GM12891 (cell line): ENCODE results near the gene TELO2.

Source experiments
- PAX5 ChIP-seq: IDR thresholded peaks from 2 replicates; pipeline ENCODE4 v1.6.1; 2011; ENCODE audit warnings: low read length, moderate library complexity, mild to moderate bottlenecking; ENCODE audit not compliant: insufficient read depth, severe bottlenecking
- POLR2A ChIP-seq: IDR thresholded peaks from 2 replicates; pipeline ENCODE4 v1.6.1; 2011; ENCODE audit warnings: low read depth, low read length, control low read depth
- POLR2AphosphoS5 ChIP-seq: IDR thresholded peaks from 2 replicates; pipeline ENCODE4 v1.6.1; 2011; ENCODE audit warnings: low read depth, low read length, control low read depth
- POU2F2 ChIP-seq: IDR thresholded peaks from 2 replicates; pipeline ENCODE4 v1.6.1; 2011; ENCODE audit warnings: low read depth, mild to moderate bottlenecking, control low read depth, low read length, moderate library complexity
- SPI1 ChIP-seq: IDR thresholded peaks from 2 replicates; pipeline ENCODE4 v1.6.1; 2011; ENCODE audit warnings: low read depth, low read length, control low read depth
- TAF1 ChIP-seq: IDR thresholded peaks from 2 replicates; pipeline ENCODE4 v1.6.1; 2011; ENCODE audit warnings: low read depth, low read length, control low read depth

DNA sequence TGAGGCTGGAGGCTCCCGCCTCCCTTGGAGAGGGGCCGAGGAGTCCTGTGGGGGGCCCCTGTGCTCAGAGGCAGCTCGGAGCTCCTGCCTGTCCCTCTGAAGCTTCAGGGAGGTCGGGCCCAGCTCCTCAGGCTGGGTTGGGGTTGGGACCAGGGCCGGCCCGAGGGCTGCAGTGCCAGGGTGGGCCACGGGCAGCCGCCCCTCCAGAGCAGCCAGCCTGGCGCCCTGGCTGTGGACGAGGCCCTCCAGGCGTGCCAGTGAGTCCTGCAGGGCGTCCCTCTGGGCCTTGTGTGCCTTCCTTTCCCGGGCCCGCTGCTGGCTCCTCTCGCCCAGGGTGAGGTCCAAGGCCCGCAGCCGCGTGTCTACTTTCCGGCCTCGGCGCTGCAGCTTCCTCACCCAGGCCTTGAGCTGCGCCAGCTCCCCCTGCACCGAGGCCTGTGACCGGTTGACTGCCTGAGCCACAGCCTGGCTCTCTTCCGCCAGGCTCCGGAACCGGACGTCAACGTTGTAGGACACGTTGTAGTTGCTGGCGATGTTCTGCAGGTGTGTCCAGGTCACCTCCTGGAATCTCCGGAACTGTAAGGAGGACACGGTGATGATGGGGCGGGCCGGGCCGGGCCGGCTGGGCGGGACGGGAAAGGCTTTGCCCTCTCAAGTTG is 5.6 kb upstream of the TELO2 start:
- TF ChIP-seq POLR2A (no peak), POLR2AphosphoS5 (no peak), TAF1 (no peak), PAX5 (no peak), SPI1 (no peak), POU2F2 (no peak)
